Subcutaneous adipose tissue (tissue), 4 donors: Measurements from ENCODE around the gene CABLES1. TPM values are rescaled to one million over a fixed set of nuclear protein-coding genes. Genes with fewer than 3 reads are reported as not detected.

Source experiments
- CTCF ChIP-seq: fragments of 450-650 bp; IDR thresholded peaks from one replicate; pipeline ENCODE4 v1.5.1; 2016; ENCODE audit warnings: low read depth, mild to moderate bottlenecking, control low read depth, antibody characterized with exemption, moderate library complexity
- total RNA-seq, 4 donors: library from RNA; depleted of rRNA; stranded (reverse); fragments of >200 nt; gene quantifications; one replicate each; pipeline ENCODE4 v1.1.0, GENCODE V29; 2016

The CABLES1 gene
- total RNA-seq, 4 donors from 2014 or later: 22.5 to 50.7 (median 46.4) TPM

GRCh38 chr18:23122334-23123229, 12.7 kb upstream of the CABLES1 start:
- no peak for TF ChIP-seq CTCF

- TF ChIP-seq CTCF: no peak
Measured at GRCh38 chr18:23126376-23127056, 8.8 kb upstream of the CABLES1 start.

GRCh38 chr18:23127090-23127489, 8.2 kb upstream of the CABLES1 start:
- TF ChIP-seq CTCF: no peak

GRCh38 chr18:23129355-23130002, 5.8 kb upstream of the CABLES1 start:
- no peak for TF ChIP-seq CTCF

GRCh38 chr18:23131693-23132319, 3.5 kb upstream of the CABLES1 start:
- no peak for TF ChIP-seq CTCF

GRCh38 chr18:23133860-23134779, 1.2 kb upstream of the CABLES1 start:
- no peak for TF ChIP-seq CTCF
